G401.6 (cell line): Measurements from ENCODE around the gene CCDC71.

ENCODE experiments used
- FAIRE-seq: peaks from 2 replicates; lab custom pipeline; 2012; peaks lifted over from hg19 to GRCh38; lab: Jason Lieb, UNC

CCDC71 gene

GRCh38 chr3:49165771-49166751 lies at the start of gene CCDC71:
TSS of gene CCDC71 (minus strand) at chr3:49166331. CDS start at chr3:49164208, 2,123 bp downstream.
- no peak for FAIRE-seq

DNA sequence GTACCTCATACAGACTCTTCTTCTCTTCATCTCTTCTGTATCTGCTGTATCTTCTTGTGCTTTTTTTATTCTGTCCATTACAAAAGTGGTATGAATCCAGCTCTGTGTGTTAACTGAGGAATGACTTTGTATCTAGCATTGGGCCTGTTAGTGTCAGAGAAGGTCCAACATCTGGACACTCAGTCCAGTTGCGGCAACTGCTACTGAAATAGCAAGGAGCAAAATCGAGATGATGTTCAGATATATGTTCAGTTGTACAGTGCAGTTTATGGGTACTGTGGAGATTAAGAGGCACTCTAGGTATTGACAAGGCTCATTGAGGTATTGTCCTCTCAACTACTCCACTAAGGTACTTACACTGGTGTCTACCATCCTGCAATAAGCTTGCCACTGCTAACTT lies 47.9 kb upstream of the CCDC71 start:
- no peak for FAIRE-seq

DNA sequence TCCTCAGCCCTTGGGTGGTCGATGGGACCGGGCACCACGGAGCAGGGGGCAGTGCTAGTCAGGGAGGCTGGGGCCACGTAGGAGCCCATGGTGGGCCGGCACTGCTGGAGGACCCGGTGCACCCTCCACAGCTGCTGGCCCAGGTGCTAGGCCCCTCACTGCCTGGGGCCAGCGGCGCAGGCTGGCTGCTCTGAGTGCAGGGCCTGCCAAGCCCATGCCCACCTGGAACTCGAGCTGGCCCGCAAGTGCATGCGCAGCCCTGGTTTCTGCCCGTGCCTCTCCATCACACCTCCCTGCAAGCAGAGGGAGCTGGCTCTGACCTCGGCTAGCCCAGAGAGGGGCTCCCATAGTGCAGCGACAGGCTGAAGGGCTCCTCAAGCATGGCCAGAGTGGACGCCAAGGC lies 47.4 kb upstream of the CCDC71 start:
- no peak for FAIRE-seq

- FAIRE-seq = no peak
Observed at GRCh38 chr3:49199900-49200281, 33.8 kb upstream of the CCDC71 start.

DNA sequence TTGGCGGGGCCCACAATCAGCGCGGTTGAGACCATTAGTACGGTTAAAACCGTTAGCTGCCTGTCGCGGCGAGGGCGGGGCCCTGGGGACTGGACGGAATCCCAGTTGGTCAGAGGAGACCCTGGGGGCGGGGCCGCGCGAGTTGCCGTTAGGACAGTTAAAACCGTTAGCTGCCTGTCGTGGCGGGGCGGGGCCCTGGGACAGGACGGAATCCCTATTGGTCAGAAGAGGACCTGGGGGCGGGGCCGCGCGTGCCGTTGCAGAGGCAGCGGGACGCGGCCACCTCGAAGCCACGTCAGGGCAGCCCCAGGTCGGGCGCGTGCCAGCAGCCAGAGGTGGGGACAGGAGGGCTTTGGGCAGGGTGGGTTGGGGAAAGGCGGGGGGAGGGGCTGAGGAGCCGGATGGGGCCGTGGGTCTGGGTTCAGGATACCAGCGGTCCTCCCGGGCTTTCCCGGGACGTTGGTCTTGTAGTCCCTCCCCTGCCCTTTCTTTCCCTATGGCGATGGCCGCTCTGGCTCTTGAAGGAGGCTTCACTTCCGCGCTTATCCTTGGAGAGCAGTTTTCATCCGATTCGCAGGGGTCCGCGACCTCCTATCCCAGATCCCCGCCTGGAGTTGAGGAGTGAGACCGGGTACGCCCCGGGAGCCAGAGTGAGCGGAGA lies 33.2 kb upstream of the CCDC71 start:
- no peak for FAIRE-seq

DNA sequence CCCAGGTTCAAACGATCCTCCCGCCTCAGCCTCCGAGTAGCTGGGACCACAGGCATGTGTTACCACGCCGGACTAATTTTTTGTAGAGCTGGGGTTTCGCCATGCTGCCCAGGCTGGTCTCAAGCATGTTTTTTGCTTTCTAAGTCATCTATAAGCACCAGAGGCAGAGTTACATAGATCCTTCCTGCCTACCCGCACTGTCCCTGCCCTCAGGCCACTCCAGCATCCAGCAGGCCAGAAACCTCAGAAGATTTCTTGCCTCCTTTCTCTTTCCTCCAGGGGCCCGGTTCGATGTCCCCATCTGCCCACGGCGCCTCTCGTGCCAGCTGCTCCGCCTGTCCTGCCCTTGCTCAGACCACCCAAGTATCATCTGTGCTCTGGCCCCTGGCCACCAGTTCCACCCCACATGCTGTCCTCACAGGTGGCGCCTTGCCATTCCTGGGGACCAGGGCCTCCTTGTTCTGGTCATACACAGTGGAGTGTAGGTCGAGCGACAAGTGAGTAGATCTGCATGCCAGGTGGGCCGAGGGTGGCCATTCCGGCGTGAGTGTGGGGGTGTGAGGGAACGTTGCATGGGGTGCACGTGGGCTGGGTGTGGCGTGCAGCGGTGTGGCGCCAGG lies 32.6 kb upstream of the CCDC71 start:
- no peak for FAIRE-seq

DNA sequence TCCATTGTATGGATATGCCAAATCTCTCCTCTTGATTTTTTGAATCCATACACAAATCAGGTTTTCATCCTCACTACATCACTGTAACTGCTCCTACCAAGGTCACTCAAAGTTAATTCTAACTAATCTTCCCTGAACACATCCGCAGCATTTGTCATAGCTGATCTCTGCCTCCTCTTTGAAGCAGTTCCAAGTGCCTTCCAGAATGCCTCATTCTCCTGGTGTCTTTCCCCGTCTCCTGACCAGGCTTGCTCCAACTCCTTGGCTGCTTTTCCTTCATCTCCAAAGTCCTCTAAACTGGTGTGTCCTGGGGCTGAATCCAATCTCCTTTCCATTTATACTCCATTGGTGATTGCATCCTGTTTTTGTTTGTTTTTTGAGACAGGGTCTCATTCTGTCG lies 32.0 kb upstream of the CCDC71 start:
- FAIRE-seq = no peak

GRCh38 chr3:49191741-49192140 lies 25.6 kb upstream of the CCDC71 start:
- FAIRE-seq = no peak

DNA sequence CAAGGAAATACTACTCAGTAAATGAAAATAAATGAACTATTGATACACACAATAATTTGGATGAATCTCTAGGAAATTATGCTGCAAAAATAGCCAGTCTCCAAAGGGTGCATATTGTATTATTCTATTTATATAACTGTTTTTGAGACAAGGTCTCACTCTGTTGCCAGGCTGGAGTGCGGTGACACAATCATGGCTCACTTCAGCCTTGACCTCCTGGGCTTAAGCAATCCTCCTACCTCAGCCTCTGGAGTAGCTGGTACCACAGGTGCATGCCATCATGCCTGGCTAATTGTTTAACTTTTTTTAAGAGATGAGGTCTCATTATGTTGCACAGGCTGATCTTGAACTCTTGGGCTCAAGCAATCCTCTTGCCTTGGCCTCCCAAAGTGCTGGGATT lies 17.7 kb upstream of the CCDC71 start:
- FAIRE-seq = no peak

- no peak for FAIRE-seq
Observed at GRCh38 chr3:49182682-49183081, 16.6 kb upstream of the CCDC71 start.

- FAIRE-seq = no peak
Observed at GRCh38 chr3:49181351-49181750, 15.2 kb upstream of the CCDC71 start.

GRCh38 chr3:49180116-49180515 lies 14.0 kb upstream of the CCDC71 start:
- FAIRE-seq = no peak

GRCh38 chr3:49177073-49177472 lies 10.9 kb upstream of the CCDC71 start:
- FAIRE-seq = no peak

DNA sequence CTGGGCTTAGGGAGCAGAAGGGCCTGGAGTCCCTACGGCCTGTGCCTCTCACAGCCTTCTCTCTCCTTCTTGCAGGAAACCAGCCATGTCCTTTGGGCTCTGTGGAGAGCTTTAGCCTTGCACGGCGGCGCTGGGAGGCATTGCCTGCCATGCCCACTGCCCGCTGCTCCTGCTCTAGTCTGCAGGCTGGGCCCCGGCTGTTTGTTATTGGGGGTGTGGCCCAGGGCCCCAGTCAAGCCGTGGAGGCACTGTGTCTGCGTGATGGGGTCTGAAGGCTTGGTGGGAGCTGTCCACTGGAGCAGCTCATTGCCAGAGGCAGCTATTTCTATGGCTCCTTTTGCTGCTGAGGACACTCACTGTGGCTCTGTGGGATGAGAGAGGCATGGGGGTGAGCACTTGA lies 9.4 kb upstream of the CCDC71 start:
- no peak for FAIRE-seq

DNA sequence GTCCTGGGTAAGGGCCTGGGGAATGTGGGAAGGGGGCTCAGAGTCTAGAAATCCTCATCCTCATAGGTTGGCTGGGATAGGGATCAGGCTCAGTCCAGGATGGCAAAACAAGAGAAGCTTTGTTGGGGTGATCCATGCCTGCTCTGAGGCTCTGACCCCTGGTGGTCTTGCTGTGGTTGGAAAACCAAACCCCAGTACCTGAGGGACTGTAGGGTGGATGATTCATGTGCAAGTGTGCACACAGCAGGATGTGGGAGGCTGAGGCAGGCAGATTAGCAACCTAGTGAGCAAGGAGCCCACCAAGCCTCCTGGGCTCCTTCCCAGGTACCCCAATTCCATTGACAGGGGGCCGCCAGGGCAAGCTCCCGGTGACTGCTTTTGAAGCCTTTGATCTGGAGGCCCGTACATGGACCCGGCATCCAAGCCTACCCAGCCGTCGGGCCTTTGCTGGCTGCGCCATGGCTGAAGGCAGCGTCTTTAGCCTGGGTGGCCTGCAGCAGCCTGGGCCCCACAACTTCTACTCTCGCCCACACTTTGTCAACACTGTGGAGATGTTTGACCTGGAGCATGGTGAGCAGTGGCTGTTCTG lies 8.4 kb upstream of the CCDC71 start:
- no peak for FAIRE-seq

DNA sequence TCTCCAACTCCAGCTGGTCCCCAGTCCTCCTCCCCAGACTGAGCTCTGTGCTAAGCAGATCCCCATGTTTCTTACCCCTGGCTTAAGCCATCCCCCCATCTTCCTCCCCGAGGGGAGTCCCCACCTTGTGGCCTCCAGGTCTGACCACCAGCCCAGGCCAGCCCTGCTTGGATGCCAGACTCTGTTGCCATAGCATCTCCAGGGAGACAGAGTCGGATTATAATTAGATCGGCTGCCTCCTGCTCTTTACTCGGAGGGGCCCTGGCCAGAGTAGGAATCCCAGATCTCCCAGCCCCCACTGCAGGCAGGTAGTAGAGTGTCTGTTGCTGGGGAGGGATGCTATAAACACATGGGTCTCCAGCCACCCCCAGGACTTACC lies 7.7 kb upstream of the CCDC71 start:
- no peak for FAIRE-seq

GRCh38 chr3:49173116-49173791 lies 7.1 kb upstream of the CCDC71 start:
- no peak for FAIRE-seq

GRCh38 chr3:49172551-49173041 lies 6.5 kb upstream of the CCDC71 start:
- FAIRE-seq = no peak

DNA sequence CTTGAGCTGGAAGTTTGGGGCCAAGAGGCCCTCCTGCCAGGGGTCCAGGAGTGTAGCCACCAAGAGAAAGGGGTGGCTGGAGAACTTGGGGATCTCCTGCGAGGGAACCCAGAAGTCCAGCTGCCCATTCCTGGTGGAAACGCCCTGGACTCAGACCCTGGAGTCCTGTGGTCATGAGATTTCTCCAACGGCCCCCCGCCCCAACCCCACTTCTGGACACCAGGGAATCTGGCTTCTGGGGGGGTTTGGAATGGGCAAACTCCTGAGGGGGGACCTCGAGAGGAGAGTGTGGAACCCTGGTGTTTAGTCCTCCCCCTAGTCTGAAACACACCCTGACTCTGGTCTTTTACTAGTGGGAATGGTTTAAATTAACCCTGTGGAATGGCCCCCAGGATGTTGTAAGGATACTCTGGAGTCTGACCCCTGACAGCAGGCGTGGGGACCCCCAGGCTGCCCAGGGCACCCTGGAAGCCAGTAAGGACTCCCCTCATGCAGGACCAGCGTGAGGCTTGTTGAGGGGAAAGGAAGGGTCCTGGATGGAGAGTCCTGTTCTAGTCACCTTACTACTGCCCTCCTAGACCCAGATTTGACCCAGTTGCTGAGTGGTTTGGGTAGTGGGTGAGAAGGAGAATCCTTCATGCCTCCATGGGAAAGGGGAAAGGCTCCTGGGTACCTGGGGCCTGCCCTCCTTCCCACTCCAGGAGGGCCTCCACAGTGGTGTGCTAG lies 5.8 kb upstream of the CCDC71 start:
- FAIRE-seq = no peak

DNA sequence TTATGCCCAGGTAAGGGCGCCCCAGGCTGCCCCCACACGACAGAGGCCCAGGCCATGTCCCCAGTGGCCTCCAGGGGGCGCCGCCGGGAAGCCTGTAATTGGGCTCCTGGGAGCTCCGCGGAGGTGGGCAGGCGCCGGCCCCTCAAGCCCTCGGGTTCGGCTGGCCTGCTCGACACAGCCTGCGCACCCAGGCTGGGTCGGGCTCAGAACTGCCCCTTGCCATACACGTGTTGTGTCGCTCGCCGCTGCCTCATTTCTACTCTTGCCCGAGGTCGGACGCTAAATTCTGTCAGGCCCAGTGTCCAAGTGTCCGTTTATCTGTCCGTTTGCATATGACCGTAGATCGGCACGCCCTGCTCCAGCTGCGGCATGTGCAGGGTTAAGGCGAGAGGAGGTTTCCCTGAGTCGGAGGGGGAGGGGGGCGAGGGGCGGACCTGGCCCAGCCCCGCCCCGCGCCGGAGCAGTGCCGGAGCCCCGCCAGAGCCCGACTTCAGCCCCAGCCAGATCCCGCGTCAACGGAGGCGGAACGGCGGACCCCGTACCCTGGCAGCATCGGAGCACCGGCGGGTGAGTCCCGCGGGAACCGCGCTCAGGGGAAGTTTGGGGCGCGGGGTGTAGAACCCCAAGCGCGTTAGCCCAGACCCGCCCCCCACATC lies 5.1 kb upstream of the CCDC71 start, which contains the start of gene KLHDC8B:
Gene KLHDC8B (plus strand): TSS at position 480 of the 656 bp plus-strand sequence. CDS start 1,172 bp downstream, outside the sequence.
- FAIRE-seq = no peak

DNA sequence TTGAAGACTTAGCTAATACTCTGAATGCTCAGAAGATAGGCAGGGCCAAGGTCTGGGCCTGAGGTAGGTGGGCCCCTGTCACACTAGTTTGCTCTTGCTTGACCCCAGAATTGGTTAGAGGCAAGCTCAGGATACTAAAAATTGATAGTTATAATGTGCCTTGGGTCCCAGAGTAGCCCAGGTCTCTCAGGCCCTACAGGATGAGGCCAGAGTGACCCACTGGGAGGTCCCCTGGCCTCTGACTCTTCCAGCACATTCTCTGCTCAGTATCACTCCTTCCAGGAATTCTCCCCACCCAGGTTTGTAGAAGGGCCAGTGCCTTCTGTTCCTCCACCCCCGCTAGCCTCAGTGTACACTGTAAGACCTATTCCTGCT lies 4.6 kb upstream of the CCDC71 start:
- no peak for FAIRE-seq
